Measurements from ENCODE around the gene RAPGEF5. TPM values are rescaled to one million over a fixed set of nuclear protein-coding genes. Genes with fewer than 3 reads are reported as not detected.

RAPGEF5 gene
- total and polyA plus RNA-seq, 4 donors = 16.1 to 308 (median 61.4) TPM

GRCh38 chr7:22320416-22320815 lies 36.5 kb downstream of the RAPGEF5 start:
- ATAC-seq (ENCODE audit: insufficient read depth, low FRiP score) (no peak), DNase-seq (no peak)
- no peak overlapping the region for H3K27ac ChIP-seq (ENCODE audit: low read depth in 1 of 2, low read length in 1 of 2)
- TF ChIP-seq, protein P1, sequence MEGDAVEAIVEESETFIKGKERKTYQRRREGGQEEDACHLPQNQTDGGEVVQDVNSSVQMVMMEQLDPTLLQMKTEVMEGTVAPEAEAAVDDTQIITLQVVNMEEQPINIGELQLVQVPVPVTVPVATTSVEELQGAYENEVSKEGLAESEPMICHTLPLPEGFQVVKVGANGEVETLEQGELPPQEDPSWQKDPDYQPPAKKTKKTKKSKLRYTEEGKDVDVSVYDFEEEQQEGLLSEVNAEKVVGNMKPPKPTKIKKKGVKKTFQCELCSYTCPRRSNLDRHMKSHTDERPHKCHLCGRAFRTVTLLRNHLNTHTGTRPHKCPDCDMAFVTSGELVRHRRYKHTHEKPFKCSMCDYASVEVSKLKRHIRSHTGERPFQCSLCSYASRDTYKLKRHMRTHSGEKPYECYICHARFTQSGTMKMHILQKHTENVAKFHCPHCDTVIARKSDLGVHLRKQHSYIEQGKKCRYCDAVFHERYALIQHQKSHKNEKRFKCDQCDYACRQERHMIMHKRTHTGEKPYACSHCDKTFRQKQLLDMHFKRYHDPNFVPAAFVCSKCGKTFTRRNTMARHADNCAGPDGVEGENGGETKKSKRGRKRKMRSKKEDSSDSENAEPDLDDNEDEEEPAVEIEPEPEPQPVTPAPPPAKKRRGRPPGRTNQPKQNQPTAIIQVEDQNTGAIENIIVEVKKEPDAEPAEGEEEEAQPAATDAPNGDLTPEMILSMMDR (IDR thresholded peaks at IDR 0.05; ENCODE audit: control extremely low read depth, extremely low read depth) = no peak
- no peak overlapping the region for H3K4me3 ChIP-seq
- H3K27me3 ChIP-seq (ENCODE audit: control insufficient read depth in 3 of 3, insufficient read depth in 3 of 3, low read length in 2 of 3) = no peaks in the 10 kb centered on the region
- H3K9ac ChIP-seq (ENCODE audit: insufficient read depth in 1 of 2, low read length in 2 of 2) = no peak overlapping the region
- 75 to 86% methylated on average over 2 of the region's 2 CpGs for WGBS, 2 donors
- no peaks in the 10 kb centered on the region for H3K9me3 ChIP-seq (ENCODE audit: control insufficient read depth in 4 of 4, insufficient read depth in 3 of 4, low read length in 3 of 4)
- H3K36me3 ChIP-seq (ENCODE audit: control insufficient read depth in 4 of 4, insufficient read depth in 4 of 4, low read length in 4 of 4) = no peaks in the 10 kb centered on the region
- peaks cover 0 to 2% (median 0%) of the 10 kb centered on the region in 5 donors for H3K4me1 ChIP-seq (ENCODE audit: control insufficient read depth in 5 of 5, insufficient read depth in 5 of 5, low read length in 5 of 5)

DNA sequence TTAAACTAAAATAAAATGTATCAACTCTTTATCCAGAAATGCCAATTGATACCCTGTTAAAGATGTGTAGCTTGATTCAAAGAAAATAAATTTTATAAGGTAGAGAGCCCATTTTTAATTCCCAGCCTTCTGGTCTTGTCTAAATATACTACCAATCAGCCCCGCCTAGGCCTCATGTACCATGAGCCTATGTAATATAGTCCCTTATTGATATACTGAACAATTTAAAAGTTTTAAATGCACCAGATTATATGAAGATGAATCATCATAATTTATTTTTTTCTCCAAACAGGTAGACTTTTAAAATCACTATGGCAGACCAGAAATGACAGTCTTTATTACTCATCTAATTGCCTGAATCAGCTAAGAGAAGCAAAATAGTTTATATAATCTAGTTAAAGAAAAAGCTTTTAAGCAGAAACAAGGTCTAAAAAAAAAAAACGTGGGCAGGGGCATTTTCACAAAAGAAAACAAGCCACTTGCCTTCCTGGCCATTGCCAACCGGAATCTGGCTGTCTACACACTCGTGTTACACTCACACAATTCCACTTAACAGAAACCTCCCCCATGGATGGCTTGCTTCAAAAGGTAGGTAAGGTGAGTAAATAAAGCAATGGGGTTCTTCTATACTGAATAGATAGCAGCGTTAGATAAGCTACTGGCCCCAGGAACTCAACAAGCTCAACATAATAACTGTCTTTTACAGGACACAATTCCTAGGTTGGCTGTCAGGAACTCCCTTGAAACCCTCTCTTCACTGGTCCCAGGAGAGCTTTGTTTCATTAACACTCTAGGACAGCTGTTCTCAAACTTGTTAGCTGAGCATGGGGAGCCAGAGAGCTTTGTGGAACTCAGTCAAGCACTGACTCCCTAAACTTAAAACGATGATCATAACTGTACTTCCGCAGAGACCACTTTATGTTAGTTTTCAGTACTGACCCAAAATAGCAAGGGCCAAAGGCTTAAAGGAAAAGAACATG lies 37.2 kb downstream of the RAPGEF5 start:
- 60 to 76% methylated on average over 7 of the region's 7 CpGs for WGBS, 2 donors
- TF ChIP-seq, protein P1 (IDR thresholded peaks at IDR 0.05; ENCODE audit: control extremely low read depth, extremely low read depth) = no peak
- peaks cover 0 to 2% (median 0%) of the 10 kb centered on the region in 5 donors for H3K4me1 ChIP-seq (ENCODE audit: control insufficient read depth in 5 of 5, insufficient read depth in 5 of 5, low read length in 5 of 5)
- no peak overlapping the region for H3K27ac ChIP-seq (ENCODE audit: low read depth in 1 of 2, low read length in 1 of 2)
- H3K9ac ChIP-seq (ENCODE audit: insufficient read depth in 1 of 2, low read length in 2 of 2) = no peak overlapping the region
- H3K27me3 ChIP-seq (ENCODE audit: control insufficient read depth in 3 of 3, insufficient read depth in 3 of 3, low read length in 2 of 3) = no peaks in the 10 kb centered on the region
- no peak for ATAC-seq (ENCODE audit: insufficient read depth, low FRiP score)
- no peaks in the 10 kb centered on the region for H3K9me3 ChIP-seq (ENCODE audit: control insufficient read depth in 4 of 4, insufficient read depth in 3 of 4, low read length in 3 of 4)
- H3K4me3 ChIP-seq = no peak overlapping the region
- peak in 1 of 3 donors; percentile 47 for DNase-seq
- no peaks in the 10 kb centered on the region for H3K36me3 ChIP-seq (ENCODE audit: control insufficient read depth in 4 of 4, insufficient read depth in 4 of 4, low read length in 4 of 4)

DNA sequence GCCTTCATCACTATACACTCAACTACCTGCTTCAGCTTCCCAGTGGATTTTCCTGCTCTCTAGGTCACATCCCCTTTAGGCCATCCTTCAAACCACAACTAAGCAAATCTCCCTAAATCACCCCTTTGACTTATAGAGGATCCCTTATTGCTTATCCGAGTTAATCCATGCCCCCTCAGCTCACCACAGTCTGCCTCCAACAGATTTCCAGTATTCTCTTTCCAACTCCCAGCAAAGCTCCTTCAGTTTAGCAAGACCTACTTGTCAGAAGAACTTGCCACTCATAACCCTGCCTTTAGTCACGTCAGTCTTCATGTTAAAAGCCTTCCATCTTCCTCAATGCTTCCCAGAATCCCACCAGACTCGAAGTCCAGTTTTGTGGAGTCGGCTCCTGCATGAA lies 38.6 kb downstream of the RAPGEF5 start:
- Histone ChIP-seq H3K27ac (ENCODE audit: low read depth in 1 of 2, low read length in 1 of 2) (no peak overlapping the region), H3K4me1 (ENCODE audit: control insufficient read depth in 5 of 5, insufficient read depth in 5 of 5, low read length in 5 of 5) (peaks cover 0 to 2% (median 0%) of the 10 kb centered on the region in 5 donors), H3K9ac (ENCODE audit: insufficient read depth in 1 of 2, low read length in 2 of 2) (no peak overlapping the region), H3K27me3 (ENCODE audit: control insufficient read depth in 3 of 3, insufficient read depth in 3 of 3, low read length in 2 of 3) (no peaks in the 10 kb centered on the region), H3K9me3 (ENCODE audit: control insufficient read depth in 4 of 4, insufficient read depth in 3 of 4, low read length in 3 of 4) (no peaks in the 10 kb centered on the region), H3K4me3 (no peak overlapping the region), H3K36me3 (ENCODE audit: control insufficient read depth in 4 of 4, insufficient read depth in 4 of 4, low read length in 4 of 4) (no peaks in the 10 kb centered on the region)
- ATAC-seq (ENCODE audit: insufficient read depth, low FRiP score) (no peak), DNase-seq (no peak)
- WGBS, 2 donors = 86 to 89% methylated on average over 4 of the region's 4 CpGs
- TF ChIP-seq, protein P1 (IDR thresholded peaks at IDR 0.05; ENCODE audit: control extremely low read depth, extremely low read depth) = no peak

Data from lung (tissue), 12 donors.